AG09319 (cell line): Measurements from ENCODE around the gene IGF1R.

Experiments
- DNase-seq: peaks from one replicate; pipeline ENCODE4 v3.0.0-alpha.2; 2010; ENCODE audit warnings: low read depth; ENCODE audit errors: extremely low read depth
- TF ChIP-seq, protein P1 (sequence below): IDR thresholded peaks from 2 replicates; pipeline ENCODE4 v1.5.1; 2011; ENCODE audit warnings: low read depth, mild to moderate bottlenecking, inconsistent platforms, low read length, moderate library complexity

IGF1R gene

GRCh38 chr15:98809273-98809672 lies 160.9 kb downstream of the IGF1R start:
- no peak for DNase-seq
- TF ChIP-seq, protein P1, sequence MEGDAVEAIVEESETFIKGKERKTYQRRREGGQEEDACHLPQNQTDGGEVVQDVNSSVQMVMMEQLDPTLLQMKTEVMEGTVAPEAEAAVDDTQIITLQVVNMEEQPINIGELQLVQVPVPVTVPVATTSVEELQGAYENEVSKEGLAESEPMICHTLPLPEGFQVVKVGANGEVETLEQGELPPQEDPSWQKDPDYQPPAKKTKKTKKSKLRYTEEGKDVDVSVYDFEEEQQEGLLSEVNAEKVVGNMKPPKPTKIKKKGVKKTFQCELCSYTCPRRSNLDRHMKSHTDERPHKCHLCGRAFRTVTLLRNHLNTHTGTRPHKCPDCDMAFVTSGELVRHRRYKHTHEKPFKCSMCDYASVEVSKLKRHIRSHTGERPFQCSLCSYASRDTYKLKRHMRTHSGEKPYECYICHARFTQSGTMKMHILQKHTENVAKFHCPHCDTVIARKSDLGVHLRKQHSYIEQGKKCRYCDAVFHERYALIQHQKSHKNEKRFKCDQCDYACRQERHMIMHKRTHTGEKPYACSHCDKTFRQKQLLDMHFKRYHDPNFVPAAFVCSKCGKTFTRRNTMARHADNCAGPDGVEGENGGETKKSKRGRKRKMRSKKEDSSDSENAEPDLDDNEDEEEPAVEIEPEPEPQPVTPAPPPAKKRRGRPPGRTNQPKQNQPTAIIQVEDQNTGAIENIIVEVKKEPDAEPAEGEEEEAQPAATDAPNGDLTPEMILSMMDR, result no peak

DNA sequence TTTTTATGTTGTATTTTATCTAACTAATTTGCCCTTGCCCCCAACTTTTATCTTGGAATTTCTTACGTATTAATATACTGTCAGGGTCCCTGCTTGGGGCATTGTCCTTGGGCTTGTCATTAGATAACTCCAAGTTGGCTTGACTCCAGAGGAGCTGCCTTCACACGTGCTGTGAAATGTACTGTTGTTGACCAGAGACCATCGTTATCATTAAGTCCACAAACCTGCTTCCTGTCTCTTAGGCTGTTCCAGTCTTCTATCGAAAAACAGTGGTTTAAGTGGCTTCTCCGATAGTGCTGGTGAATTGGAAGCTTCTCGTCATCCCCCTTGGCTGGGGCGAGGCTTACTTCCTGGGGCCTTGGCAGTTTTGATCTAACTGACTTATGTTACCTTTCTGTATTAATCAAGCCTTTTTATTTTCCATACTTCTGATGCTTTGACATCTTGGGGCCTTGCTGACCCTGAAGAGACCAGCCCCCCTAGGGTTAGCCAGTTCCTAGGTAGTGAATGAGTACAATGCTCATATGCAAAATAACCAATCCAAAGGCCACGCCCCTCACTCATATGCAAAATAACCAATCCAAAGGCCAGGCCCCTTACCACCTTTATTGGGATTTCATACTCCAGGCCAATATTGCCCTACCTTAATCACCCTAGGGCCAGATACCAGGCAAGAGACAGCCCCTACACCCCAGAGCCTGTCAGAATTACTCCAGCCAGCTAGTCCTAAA lies 164.5 kb downstream of the IGF1R start:
- TF ChIP-seq, protein P1, result no peak
- DNase-seq, result no peak

DNA sequence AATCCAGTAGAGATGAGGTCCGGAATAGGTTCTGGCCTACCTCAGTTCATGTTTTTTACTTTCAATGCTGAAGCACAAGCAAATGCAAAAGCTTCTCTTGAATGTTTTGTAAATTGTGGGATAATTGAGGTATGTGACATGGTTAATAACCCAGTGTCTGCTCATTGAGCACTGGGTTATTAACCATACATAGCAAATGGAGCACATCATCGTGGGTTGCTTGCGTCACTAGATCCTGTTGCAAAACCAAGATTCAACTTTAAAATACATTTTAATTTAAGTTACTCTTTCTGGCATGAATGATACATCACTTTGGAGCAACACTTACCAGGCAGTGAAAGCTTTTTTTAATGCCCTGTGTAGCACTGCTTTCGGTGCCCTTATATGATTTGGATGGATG lies 165.6 kb downstream of the IGF1R start:
- TF ChIP-seq, protein P1, result no peak
- no peak for DNase-seq

GRCh38 chr15:98815207-98815606 lies 166.9 kb downstream of the IGF1R start:
- no peak for DNase-seq
- TF ChIP-seq, protein P1, result no peak

GRCh38 chr15:98817745-98818144 lies 169.4 kb downstream of the IGF1R start:
- TF ChIP-seq, protein P1, result no peak
- DNase-seq, result no peak

GRCh38 chr15:98823012-98823458 lies 174.7 kb downstream of the IGF1R start:
- TF ChIP-seq, protein P1, result no peak
- peak; percentile 40 for DNase-seq

GRCh38 chr15:98823616-98824015 lies 175.3 kb downstream of the IGF1R start:
- TF ChIP-seq, protein P1, result no peak

More at GRCh38 chr15:98823616-98824015, 175.3 kb downstream of the IGF1R start:
- DNase-seq, result no peak
